Stomach (tissue), 9 donors: ENCODE measurements around the gene NLRC3. TPM values are rescaled to one million over a fixed set of nuclear protein-coding genes. Genes with fewer than 3 reads are reported as not detected.

Experiments used
- DNase-seq, 2 donors: peaks; one replicate each; pipeline versions ENCODE4 v3.0.0 to v3.0.0-alpha.2; 2013 to 2019
- H3K27ac ChIP-seq, 5 donors: fragments of 200-600 bp in 4 of 5; sonication (generic) in 4 of 5; one replicate each; pipeline ENCODE4 v1.5.1; 2013 to 2019; ENCODE audit warnings: mild to moderate bottlenecking in 1 of 5, moderate library complexity in 1 of 5
- H3K27me3 ChIP-seq, 3 donors: fragments of 200-600 bp; sonication (generic); one replicate each; pipeline ENCODE4 v1.5.1; 2017 to 2019; ENCODE audit warnings: mixed run types in 1 of 3
- H3K36me3 ChIP-seq, 4 donors: fragments of 200-600 bp; sonication (generic); 1 replicate in 3 of 4; 2 replicates in 1 of 4; pipeline ENCODE4 v1.5.1; 2016 to 2019
- H3K4me1 ChIP-seq, 4 donors: fragments of 200-600 bp; sonication (generic); one replicate each; pipeline ENCODE4 v1.5.1; 2016 to 2019
- H3K4me3 ChIP-seq, 4 donors: fragments of 200-600 bp; sonication (generic) in 3 of 4; one replicate each; pipeline ENCODE4 v1.5.1; 2016 to 2019; ENCODE audit warnings: mild to moderate bottlenecking in 1 of 4
- H3K9me3 ChIP-seq, 4 donors: fragments of 200-600 bp; sonication (generic); one replicate each; pipeline ENCODE4 v1.5.1; 2016 to 2019
- CTCF ChIP-seq, 7 experiments: fragments of 450-650 bp in 4 of 7; fragments of 200-600 bp in 3 of 7; sonication (generic) in 3 of 7; IDR thresholded peaks; one replicate each; pipeline ENCODE4 v1.5.1; 2016 to 2019; ENCODE audit warnings: antibody characterized with exemption in 7 of 7, control low read depth in 2 of 7, mild to moderate bottlenecking in 1 of 7
- EP300 ChIP-seq: sonication (generic); formaldehyde crosslinking; IDR thresholded peaks from one replicate; pipeline ENCODE4 v1.6.1; 2017; ENCODE audit warnings: antibody characterized with exemption
- POLR2A ChIP-seq, 4 donors: fragments of 450-650 bp; IDR thresholded peaks; one replicate each; pipeline ENCODE4 v1.6.1; 2016; ENCODE audit warnings: antibody characterized with exemption in 4 of 4, control low read depth in 2 of 4, mild to moderate bottlenecking in 1 of 4, moderate library complexity in 1 of 4
- POLR2AphosphoS5 ChIP-seq, 3 donors: sonication (generic); formaldehyde crosslinking; IDR thresholded peaks; one replicate each; pipeline ENCODE4 v1.6.1; 2016; ENCODE audit warnings: antibody characterized with exemption in 3 of 3
- WGBS, 5 donors: extraction: QIAGEN DNeasy Blood & Tissue Kit in 3 of 5; methylation state at CpG; one replicate each; pipeline versions ENCODE4 v1.1.5 to v1.1.7; 2013 to 2018; 5-methylcytosine and 5-hydroxymethylcytosine counted together
- intact Hi-C: fragments of 100-400 bp; cut with DNase I; formaldehyde crosslinking; loops from one replicate; pipeline ENCODE4 v1.15.1; 2023; ENCODE audit warnings: low total_unique reads
- polyA plus RNA-seq, 3 donors: library from polyadenylated mRNA; stranded (reverse); fragments of 200-250 nt; gene quantifications; one replicate each; pipeline ENCODE4 v1.2.3, GENCODE V29; 2013
- total RNA-seq, 5 donors: library from RNA; depleted of rRNA; stranded (reverse); fragments of >200 nt; gene quantifications; one replicate each; pipeline versions ENCODE4 v1.1.0 to v1.2.3, GENCODE V29; 2014 to 2016
- donor health status: healthy with polysubstance abuse.
- donor health status: Bipolar disorder and iron deficiency.
- donor health status: healthy.

The NLRC3 gene
- total and polyA plus RNA-seq, 8 donors = 0.45 to 17.0 (median 1.7) TPM; not detected in 1

DNA sequence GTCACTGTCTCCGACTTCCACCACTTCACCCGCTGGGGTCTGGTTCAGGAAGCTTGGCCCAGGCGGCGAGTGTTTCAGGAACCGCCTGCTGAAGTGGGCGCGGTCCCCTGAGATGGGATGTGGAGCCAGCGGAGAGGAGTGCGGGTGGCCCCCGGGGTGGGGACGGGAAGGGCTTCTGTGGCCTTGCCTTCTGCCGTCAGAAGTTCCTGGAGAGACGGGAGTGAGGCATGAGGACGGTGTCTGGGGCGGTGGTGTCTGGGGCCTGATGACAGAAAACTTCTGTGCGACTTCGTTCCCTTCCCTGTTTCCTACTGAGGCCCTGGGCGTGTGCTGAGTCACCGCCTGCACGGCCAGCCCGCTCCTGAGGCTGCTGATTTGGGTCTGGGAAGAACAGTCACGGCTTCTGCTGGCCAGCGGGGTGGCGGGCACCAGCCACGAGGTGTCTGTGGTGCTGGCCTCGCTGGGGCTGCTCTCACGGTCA is 12.3 kb upstream of the NLRC3 start:
- Histone ChIP-seq H3K4me3 (no peak overlapping the region), H3K27me3 (no peaks in the 10 kb centered on the region), H3K27ac (no peak overlapping the region), H3K9me3 (no peaks in the 10 kb centered on the region), H3K4me1 (peaks cover 0 to 12% (median 0%) of the 10 kb centered on the region in 4 donors), H3K36me3 (peaks cover 0 to 68% (median 49%) of the 10 kb centered on the region in 4 donors)
- 77 to 92% (median 87%) methylated on average over 24 to 27 of the region's 27 CpGs for WGBS, 5 donors
- DNase-seq = no peak
- no peak for TF ChIP-seq EP300
- intact Hi-C loops = no loop called here

DNA sequence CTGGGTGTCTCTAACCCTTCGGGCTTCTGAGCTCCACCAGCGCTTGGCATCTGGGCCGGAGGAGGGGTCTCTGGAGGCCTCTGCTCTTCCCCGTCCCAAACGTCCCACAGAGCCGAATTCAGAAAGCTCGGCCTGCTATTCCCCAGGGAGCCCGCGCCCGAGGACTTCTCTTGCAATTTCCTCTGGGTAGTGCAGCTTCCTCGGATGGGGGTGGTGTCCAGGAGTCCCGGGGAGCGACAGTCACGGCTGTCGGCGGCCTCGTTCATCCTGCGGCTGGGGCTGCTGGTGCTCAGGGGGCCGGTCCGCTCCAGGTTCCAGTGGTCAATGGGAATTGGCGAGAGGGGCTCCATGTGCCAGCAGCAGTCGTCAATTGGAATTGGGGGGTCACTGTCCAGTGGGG is 11.8 kb upstream of the NLRC3 start:
- TF ChIP-seq POLR2AphosphoS5 (IDR thresholded peaks at IDR 0.05) = no peak
- no peak for TF ChIP-seq EP300
- no peak for TF ChIP-seq POLR2A (IDR thresholded peaks at IDR 0.05)
- TF ChIP-seq CTCF (IDR thresholded peaks at IDR 0.05) = no peak
- WGBS, 5 donors = 90 to 95% (median 95%) methylated on average over 7 to 22 of the region's 22 CpGs
- H3K4me3 ChIP-seq = no peak overlapping the region
- H3K36me3 ChIP-seq = peaks cover 0 to 68% (median 54%) of the 10 kb centered on the region in 4 donors
- no peaks in the 10 kb centered on the region for H3K9me3 ChIP-seq
- H3K4me1 ChIP-seq = peaks cover 0 to 12% (median 0%) of the 10 kb centered on the region in 4 donors
- intact Hi-C loops = no loop called here
- no peaks in the 10 kb centered on the region for H3K27me3 ChIP-seq
- no peak for DNase-seq
- H3K27ac ChIP-seq = no peak overlapping the region

- no peak overlapping the region for H3K4me3 ChIP-seq
- intact Hi-C loops = no loop called here
- H3K27me3 ChIP-seq = no peaks in the 10 kb centered on the region
- 85 to 90% (median 88%) methylated on average over 14 to 15 of the region's 15 CpGs for WGBS, 5 donors
- no peak overlapping the region for H3K27ac ChIP-seq
- peaks cover 0 to 77% (median 66%) of the 10 kb centered on the region in 4 donors for H3K36me3 ChIP-seq
- TF ChIP-seq POLR2A (IDR thresholded peaks at IDR 0.05) (no peak), EP300 (no peak), POLR2AphosphoS5 (IDR thresholded peaks at IDR 0.05) (no peak), CTCF (IDR thresholded peaks at IDR 0.05) (no peak)
- DNase-seq = no peak
- peaks cover 0 to 12% (median 0%) of the 10 kb centered on the region in 4 donors for H3K4me1 ChIP-seq
- H3K9me3 ChIP-seq = no peaks in the 10 kb centered on the region
Observed at GRCh38 chr16:3587547-3588110, 10.4 kb upstream of the NLRC3 start.

DNA sequence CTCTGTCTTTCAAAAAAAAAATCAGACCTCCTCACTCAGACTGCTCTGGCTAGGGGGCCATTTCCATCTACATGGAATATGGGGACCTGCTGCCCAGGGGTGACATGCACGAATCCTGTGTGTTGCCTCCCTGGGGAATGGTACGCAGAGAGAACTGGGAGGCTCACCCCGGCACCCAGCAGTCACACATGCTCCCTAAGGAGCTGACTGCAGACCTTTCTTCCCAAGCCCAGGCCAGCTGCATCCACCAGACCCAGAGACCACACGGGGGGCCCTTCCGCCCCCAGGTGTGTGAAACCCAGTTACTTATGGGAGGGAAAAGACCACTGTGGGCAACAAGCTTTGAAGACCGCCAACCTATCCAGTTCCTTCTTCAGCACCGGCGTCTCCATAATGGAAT is 7.2 kb upstream of the NLRC3 start:
- Histone ChIP-seq H3K4me3 (no peak overlapping the region), H3K9me3 (no peaks in the 10 kb centered on the region), H3K4me1 (peaks cover 0 to 9% (median 3%) of the 10 kb centered on the region in 4 donors), H3K36me3 (peaks cover 0 to 57% (median 45%) of the 10 kb centered on the region in 4 donors), H3K27ac (no peak overlapping the region), H3K27me3 (peaks cover 0 to 5% (median 0%) of the 10 kb centered on the region in 3 donors)
- TF ChIP-seq EP300 (no peak), POLR2AphosphoS5 (IDR thresholded peaks at IDR 0.05) (no peak), CTCF (IDR thresholded peaks at IDR 0.05) (no peak), POLR2A (IDR thresholded peaks at IDR 0.05) (no peak)
- intact Hi-C loops = no loop called here
- WGBS, 5 donors = 95 to 99% (median 98%) methylated on average over 8 of the region's 8 CpGs
- DNase-seq = no peak
